Ascending aorta (tissue), 2 donors: Measurements from ENCODE around the gene PIP4K2B. TPM values are rescaled to one million over a fixed set of nuclear protein-coding genes. Genes with fewer than 3 reads are reported as not detected.

Experiments used
- DNase-seq, 2 donors: peaks; one replicate each; pipeline ENCODE4 v3.0.0-alpha.2; 2019; ENCODE audit warnings: low spot score in 2 of 2
- H3K27ac ChIP-seq, 2 donors: fragments of 200-600 bp; sonication (generic); one replicate each; pipeline ENCODE4 v1.5.1; 2016 to 2017; ENCODE audit warnings: mild to moderate bottlenecking in 1 of 2
- H3K27me3 ChIP-seq: fragments of 200-600 bp; sonication (generic); one replicate; pipeline ENCODE4 v1.5.1; 2017
- H3K36me3 ChIP-seq, 2 donors: fragments of 200-600 bp; sonication (generic); one replicate each; pipeline ENCODE4 v1.5.1; 2016
- H3K4me1 ChIP-seq, 2 donors: fragments of 200-600 bp; sonication (generic); one replicate each; pipeline ENCODE4 v1.5.1; 2016 to 2017; ENCODE audit warnings: mild to moderate bottlenecking in 1 of 2
- H3K4me3 ChIP-seq, 2 donors: fragments of 200-600 bp; sonication (generic); one replicate each; pipeline ENCODE4 v1.5.1; 2016 to 2017; ENCODE audit warnings: mild to moderate bottlenecking in 1 of 2
- H3K9me3 ChIP-seq, 2 donors: fragments of 200-600 bp; sonication (generic); one replicate each; pipeline ENCODE4 v1.5.1; 2016
- intact Hi-C: fragments of 100-400 bp; cut with DNase I; formaldehyde crosslinking; loops from one replicate; pipeline ENCODE4 v1.15.1; 2023
- total RNA-seq: library from RNA; depleted of rRNA; stranded (reverse); fragments of >200 nt; gene quantifications from one replicate; pipeline ENCODE4 v1.1.0, GENCODE V29; 2016
- TF ChIP-seq, protein P1 (sequence below), 3 experiments: fragments of 200-600 bp in 2 of 3; fragments of 450-650 bp in 1 of 3; sonication (generic) in 2 of 3; IDR thresholded peaks; one replicate each; pipeline ENCODE4 v1.5.1; 2016 to 2019; ENCODE audit warnings: antibody characterized with exemption in 3 of 3, mild to moderate bottlenecking in 1 of 3, moderate library complexity in 1 of 3

PIP4K2B gene
- total RNA-seq, 1 donor from 2014 or later = 45.0 TPM

- H3K9me3 ChIP-seq = no peaks in the 10 kb centered on the region
- H3K27me3 ChIP-seq = no peaks in the 10 kb centered on the region
- H3K4me1 ChIP-seq = peaks cover 0 to 24% of the 10 kb centered on the region in 2 donors
- intact Hi-C loops = no loop called here
- DNase-seq = no peak
- peak overlapping the region; percentile 67 to 78 for H3K27ac ChIP-seq
- peaks cover 21 to 33% of the 10 kb centered on the region in 2 donors for H3K36me3 ChIP-seq
- TF ChIP-seq, protein P1, sequence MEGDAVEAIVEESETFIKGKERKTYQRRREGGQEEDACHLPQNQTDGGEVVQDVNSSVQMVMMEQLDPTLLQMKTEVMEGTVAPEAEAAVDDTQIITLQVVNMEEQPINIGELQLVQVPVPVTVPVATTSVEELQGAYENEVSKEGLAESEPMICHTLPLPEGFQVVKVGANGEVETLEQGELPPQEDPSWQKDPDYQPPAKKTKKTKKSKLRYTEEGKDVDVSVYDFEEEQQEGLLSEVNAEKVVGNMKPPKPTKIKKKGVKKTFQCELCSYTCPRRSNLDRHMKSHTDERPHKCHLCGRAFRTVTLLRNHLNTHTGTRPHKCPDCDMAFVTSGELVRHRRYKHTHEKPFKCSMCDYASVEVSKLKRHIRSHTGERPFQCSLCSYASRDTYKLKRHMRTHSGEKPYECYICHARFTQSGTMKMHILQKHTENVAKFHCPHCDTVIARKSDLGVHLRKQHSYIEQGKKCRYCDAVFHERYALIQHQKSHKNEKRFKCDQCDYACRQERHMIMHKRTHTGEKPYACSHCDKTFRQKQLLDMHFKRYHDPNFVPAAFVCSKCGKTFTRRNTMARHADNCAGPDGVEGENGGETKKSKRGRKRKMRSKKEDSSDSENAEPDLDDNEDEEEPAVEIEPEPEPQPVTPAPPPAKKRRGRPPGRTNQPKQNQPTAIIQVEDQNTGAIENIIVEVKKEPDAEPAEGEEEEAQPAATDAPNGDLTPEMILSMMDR (IDR thresholded peaks at IDR 0.05) = no peak
- no peak overlapping the region for H3K4me3 ChIP-seq
These were observed 57.9 kb downstream of the PIP4K2B start for GRCh38 chr17:38741461-38741860.

GRCh38 chr17:38740806-38741205 is 58.5 kb downstream of the PIP4K2B start:
- DNase-seq = no peak
- no peaks in the 10 kb centered on the region for H3K27me3 ChIP-seq
- H3K4me1 ChIP-seq = peaks cover 0 to 20% of the 10 kb centered on the region in 2 donors
- intact Hi-C loops = no loop called here
- H3K4me3 ChIP-seq = no peak overlapping the region
- TF ChIP-seq, protein P1 (IDR thresholded peaks at IDR 0.05) = no peak
- H3K36me3 ChIP-seq = peaks cover 21 to 39% of the 10 kb centered on the region in 2 donors
- H3K9me3 ChIP-seq = no peaks in the 10 kb centered on the region
- H3K27ac ChIP-seq = peak overlapping the region in 1 of 2 donors; percentile 67

DNA sequence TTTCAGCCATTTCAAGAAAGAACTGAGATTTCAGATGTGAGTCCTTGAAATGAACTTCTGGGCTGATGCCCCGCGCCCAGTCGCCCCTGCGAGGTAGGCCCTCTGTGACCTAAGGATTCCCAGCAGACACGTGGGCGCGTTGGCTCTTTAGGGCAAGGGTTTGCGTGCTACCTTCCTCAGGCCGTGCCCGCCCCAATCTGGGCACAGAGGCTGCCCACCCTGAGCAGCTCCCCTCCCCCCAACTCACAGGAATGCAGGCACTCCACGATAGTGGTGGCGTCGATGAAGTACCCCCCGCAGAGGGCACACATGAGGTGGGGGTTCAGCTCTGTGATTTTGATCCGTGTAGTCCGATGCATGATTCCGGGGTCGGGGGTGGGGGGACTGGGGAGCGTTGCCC is 59.3 kb downstream of the PIP4K2B start:
- no peak overlapping the region for H3K27ac ChIP-seq
- H3K27me3 ChIP-seq = no peaks in the 10 kb centered on the region
- DNase-seq = no peak
- H3K4me1 ChIP-seq = peaks cover 0 to 22% of the 10 kb centered on the region in 2 donors
- H3K36me3 ChIP-seq = peaks cover 21 to 43% of the 10 kb centered on the region in 2 donors
- no peaks in the 10 kb centered on the region for H3K9me3 ChIP-seq
- TF ChIP-seq, protein P1 (IDR thresholded peaks at IDR 0.05) = no peak
- intact Hi-C loops = no loop called here
- no peak overlapping the region for H3K4me3 ChIP-seq

DNA sequence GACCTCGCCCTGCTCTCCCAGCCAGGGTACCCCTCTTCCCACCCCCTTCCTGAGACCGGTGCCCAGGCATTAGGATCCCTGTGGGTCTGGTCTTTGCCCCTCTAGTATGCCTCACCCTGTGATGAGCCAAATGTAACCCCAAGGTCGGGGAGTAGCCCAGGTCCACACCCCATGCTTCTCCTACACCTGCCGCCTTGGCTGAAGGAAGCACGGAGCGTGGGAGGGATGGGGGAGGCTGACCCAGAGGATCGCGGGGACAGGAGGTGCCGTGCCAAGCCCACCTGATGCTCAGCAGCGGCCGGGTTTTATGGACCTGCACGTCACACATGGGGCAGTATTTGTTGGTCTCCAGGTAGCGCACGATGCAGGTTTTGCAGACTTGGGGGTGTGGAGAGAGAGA is 60.1 kb downstream of the PIP4K2B start:
- H3K27me3 ChIP-seq = no peaks in the 10 kb centered on the region
- peaks cover 0 to 22% of the 10 kb centered on the region in 2 donors for H3K4me1 ChIP-seq
- no peak overlapping the region for H3K4me3 ChIP-seq
- no peaks in the 10 kb centered on the region for H3K9me3 ChIP-seq
- no peak overlapping the region for H3K27ac ChIP-seq
- intact Hi-C loops = no loop called here
- H3K36me3 ChIP-seq = peaks cover 21 to 43% of the 10 kb centered on the region in 2 donors
- DNase-seq = no peak
- TF ChIP-seq, protein P1 (IDR thresholded peaks at IDR 0.05) = no peak

DNA sequence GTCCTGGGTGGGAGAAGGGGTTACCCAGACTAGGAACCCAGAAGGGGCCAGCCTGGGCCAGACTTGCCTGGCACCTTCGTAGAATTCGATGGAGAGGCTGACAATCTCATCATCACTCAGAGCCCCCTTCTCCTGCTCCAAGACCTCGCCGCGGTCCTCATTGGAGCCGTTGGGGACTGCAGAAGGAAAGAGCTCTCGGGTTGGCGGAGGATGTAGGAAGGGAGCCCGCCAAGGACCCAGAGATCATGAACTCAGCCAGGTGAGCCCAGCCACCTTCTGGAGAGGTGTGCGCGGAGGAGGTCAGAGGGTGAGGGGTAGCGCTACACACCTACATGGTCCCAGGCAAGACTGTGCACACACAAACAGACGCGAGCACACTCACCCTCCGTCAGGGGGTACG is 60.7 kb downstream of the PIP4K2B start:
- H3K36me3 ChIP-seq = peaks cover 21 to 49% of the 10 kb centered on the region in 2 donors
- H3K9me3 ChIP-seq = no peaks in the 10 kb centered on the region
- no peaks in the 10 kb centered on the region for H3K27me3 ChIP-seq
- no peak overlapping the region for H3K4me3 ChIP-seq
- intact Hi-C loops = no loop called here
- no peak overlapping the region for H3K27ac ChIP-seq
- TF ChIP-seq, protein P1 (IDR thresholded peaks at IDR 0.05) = no peak
- DNase-seq = no peak
- H3K4me1 ChIP-seq = peaks cover 0 to 22% of the 10 kb centered on the region in 2 donors
